GM18526 (cell line): ENCODE measurements around the gene SAFB2.

Experiments
- POLR2A ChIP-seq: IDR thresholded peaks from 3 replicates; pipeline ENCODE4 v1.6.1; 2011; ENCODE audit not compliant: insufficient read length; ENCODE audit errors: extremely low read depth

SAFB2 gene

DNA sequence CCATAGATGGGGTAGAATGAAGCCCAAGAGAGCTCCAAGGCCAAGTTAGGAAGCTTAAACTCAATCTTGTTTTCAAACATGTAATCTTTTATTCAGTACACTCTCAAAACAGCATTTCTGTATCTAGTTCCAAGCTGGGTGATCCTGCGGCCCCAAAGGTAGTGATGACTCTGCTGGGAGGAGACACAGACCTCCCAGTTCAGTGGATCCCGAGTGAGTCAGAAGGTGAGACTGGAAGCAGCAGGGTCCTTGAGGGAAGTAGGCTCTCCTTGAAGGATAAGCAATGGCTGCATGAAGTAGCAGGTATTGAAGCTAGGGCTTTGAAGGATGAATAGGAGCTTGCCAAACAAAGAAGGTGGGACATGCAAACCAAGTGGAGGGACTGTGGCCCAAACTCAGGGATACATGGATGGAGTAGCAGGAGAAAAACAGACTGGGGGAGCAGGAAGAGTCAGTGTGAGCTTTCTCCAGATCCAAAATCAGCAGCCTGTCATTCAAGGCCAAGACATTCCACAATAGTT lies 64.4 kb downstream of the SAFB2 start:
- no peak for TF ChIP-seq POLR2A

DNA sequence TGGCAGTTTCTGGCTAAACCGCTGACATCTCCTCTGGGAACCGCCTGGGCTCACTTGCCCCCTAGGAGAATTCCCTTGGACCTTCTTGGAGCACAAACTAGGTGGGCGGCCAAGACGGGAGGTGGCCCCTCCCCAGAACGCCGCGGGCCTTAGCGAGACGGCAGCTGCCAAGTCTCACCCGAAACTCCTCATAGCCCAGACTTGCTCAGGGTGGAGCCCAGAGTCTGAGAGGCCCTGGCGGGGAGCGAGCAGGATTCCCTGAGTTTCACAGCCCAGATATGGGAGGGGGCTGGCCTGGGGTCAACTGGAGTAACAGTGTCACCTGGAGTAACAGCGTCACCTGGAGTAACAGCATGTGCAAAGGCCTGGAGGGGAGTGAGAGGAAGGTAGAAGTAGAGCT lies 64.9 kb downstream of the SAFB2 start:
- TF ChIP-seq POLR2A: no peak

DNA sequence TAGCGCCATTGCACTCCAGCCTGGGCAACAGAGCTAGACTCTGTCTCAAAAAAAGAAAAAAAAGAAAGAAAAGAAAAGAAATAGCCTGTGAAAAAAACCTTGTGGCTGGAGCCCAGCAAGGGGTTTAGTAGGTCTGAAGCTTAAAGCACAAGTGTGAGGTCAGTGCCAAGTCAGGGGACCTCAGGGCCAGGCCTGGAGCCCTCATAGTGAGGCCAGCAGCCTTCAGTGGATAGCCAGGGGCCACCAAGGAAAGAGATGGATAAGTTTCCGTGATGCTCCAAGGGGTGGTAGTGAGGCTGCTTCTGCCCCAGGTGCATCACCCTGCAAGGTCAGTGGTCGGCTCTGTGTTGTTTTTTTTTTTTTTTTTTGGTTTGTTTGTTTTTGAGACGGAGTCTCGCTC lies 67.7 kb downstream of the SAFB2 start:
- no peak for TF ChIP-seq POLR2A

DNA sequence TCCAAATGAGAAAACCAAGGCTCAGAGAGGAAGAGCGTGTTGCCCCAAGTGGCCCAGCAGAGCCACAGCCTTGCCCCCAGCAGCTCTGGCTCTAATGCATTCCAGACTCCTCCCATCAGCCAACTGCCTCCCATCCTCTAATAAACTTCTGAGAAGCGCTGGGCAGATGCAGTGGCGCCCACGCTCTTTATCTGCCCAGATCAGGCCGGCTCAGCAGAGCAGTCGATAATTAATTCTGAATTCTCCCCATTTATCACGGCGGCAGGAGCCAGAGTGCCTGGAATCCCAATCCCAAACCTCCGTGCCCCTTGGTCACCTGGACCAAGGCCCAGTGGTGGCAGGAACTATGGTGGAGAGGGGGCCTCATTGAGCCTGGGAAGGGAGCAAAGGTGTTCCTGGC lies 68.7 kb downstream of the SAFB2 start:
- TF ChIP-seq POLR2A: no peak

DNA sequence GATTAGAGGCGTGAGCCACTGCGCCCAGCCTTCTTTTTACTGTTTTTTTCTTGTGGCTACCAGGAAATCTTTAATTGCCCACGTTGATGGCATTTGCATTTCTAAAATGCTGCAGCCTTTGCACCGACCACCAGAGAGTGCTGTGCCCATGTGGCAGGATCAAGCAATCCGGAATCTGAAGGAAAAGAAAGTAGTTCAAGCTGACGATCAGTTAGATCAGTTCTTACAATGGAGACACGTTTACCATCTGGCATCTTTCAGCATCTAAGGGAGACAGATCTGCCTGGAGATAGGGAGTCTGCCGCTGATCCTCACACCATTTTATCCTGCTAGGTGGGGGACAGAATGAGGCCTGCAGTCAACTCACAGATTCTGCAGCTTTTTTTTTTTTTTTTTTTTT lies 74.7 kb downstream of the SAFB2 start:
- TF ChIP-seq POLR2A: no peak

DNA sequence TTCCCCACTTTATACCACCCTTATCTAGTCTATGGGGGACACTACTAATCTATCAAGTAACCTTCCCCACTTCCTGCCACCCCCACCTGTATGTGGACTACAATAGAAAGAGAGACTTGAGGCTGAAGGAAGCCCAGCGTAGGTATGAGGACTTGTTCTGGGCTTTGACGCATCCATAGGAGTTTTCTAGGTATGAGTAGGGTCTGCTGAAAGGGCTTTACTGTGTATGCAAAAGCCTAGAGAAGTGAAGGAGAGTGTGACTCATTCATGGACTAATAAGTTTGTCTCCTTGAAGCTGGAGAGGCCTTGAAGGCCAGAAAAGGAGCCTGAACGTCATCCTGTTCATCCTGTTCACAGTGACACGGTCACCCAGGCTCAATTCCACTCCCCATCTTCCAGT lies 76.6 kb downstream of the SAFB2 start:
- TF ChIP-seq POLR2A: no peak

DNA sequence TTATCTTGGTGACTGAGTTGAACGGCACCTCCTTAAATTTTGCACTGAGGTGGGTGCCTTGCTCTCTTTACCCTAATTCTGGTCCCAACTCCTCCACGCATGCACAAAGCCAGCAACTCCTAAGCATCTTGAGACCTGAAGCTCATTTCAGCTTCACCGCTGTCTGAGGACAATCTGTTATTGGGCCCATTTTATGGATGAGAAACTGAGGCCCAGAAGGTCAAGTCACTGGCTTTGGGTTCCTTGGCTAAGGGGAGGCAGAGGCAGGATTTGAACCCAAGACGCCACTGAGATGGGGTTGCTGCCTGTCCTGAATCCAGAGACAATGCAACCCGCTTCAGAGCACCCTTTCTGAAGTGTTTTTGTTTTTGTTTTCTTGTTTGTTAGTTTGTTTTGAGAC lies 77.5 kb downstream of the SAFB2 start:
- TF ChIP-seq POLR2A: no peak

DNA sequence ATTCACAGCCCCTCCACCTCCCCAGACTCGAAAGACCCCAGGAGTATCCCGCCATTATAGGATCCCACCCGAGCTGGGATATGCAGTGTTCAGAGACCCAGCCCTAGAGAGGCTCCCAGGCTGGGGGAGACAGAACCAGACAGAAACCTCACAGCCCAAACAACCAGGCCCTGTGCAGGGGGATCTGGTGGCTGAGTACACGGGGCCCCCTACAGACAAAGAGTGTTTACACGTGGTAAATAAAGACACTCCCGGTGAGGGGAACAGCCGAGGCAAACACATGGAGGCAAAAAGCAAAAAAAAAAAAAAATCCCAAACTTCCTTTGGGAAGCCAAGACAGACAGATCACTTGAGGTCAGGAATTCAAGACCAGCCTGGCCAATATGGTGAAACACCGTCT lies 79.9 kb downstream of the SAFB2 start:
- TF ChIP-seq POLR2A: no peak

DNA sequence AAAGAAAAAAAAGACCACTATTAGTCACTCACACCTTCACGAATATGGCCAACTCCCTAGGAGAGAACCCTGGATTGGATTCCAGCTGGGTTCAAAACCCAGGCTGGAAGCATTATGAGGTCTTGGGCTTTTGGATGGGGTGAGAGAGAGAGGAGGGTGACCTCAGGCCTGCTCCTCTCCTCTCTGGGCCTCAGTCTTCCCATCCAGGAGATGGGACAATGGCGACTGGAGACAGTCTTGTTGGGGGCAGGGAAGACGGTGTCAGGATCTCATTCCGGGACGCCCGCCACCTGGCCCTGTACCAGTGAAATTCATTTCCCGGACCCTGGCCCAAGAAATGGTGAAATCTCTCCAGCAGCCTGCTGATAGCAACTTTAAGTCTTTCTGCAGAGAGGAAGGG lies 81.1 kb downstream of the SAFB2 start:
- TF ChIP-seq POLR2A: no peak

DNA sequence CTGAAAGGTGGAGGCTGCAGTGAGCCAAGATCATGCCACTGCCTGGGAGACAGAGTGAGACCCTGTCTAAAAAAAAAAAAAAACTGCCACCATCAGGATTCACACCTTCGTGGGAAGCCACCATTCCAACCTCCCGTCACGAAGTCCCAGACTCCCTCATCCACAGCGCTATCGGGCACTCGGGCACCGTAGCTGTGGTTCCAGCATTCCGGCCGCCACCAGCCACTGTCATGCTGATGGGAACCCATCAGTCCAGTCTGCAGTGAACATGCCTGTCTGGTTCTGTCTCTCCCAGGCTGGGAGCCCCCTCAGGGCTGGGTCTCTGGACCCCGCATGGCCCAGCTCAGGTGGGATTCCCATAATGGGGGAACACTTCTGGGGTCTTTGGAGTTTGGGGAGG lies 82.4 kb downstream of the SAFB2 start:
- no peak for TF ChIP-seq POLR2A

DNA sequence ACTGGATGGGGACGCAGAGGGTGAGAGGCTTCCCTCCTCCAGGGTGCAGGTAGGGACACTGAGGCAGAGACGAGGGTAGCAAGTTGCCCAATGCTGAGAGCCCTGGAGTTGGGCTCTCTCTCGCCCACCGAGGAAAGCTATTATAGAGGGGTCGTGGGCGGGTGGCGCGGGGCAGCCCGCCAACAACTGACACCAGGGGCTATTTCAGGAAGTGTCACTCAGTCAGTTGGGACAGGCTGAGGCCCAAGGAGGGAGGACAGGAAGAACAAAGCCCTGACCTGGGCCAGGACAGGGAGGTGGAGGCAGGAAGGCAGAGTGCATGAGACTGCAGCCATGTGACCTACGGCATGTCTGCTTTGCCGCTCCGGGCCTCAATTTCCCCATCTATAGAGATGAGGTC lies 84.7 kb downstream of the SAFB2 start:
- no peak for TF ChIP-seq POLR2A
